UCSD-AML1 (cell line): ENCODE data around the gene RASGRF2.
"Not testable (repeated sequence)": the region's sequence is repeated elsewhere in the genome, so short reads cannot be mapped to it uniquely, and the experiment has no call there.

Source experiments
- DNase-seq: peaks from one replicate; lab custom pipeline; 2025; ENCODE audit not compliant: unreplicated experiment; lab: John Stamatoyannopoulos, UW

RASGRF2 gene

GRCh38 chr5:81067406-81067805, 107.2 kb downstream of the RASGRF2 start:
- no peak for DNase-seq

DNA sequence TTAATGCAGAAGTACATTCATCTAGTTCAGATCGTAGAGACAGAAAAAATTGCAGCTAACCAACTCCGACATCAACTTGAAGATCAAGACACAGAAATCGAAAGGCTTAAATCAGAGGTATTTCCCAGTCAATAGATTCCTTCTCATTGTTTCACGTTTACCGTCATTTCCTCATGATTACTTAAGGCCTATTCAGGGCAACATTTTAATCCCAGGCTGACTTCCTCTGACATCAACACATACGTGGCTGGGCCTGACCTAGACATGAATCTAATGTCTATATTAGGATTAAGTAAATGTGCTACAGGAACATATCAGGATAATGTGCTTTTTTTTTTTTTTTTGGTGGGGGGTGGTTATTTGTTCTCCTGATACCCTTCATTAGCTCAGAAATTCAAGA, 107.9 kb downstream of the RASGRF2 start:
- DNase-seq, result no peak

- no peak for DNase-seq
Measured at GRCh38 chr5:81068635-81069034, 108.5 kb downstream of the RASGRF2 start.

GRCh38 chr5:81069990-81070389, 109.8 kb downstream of the RASGRF2 start:
- no peak for DNase-seq

DNA sequence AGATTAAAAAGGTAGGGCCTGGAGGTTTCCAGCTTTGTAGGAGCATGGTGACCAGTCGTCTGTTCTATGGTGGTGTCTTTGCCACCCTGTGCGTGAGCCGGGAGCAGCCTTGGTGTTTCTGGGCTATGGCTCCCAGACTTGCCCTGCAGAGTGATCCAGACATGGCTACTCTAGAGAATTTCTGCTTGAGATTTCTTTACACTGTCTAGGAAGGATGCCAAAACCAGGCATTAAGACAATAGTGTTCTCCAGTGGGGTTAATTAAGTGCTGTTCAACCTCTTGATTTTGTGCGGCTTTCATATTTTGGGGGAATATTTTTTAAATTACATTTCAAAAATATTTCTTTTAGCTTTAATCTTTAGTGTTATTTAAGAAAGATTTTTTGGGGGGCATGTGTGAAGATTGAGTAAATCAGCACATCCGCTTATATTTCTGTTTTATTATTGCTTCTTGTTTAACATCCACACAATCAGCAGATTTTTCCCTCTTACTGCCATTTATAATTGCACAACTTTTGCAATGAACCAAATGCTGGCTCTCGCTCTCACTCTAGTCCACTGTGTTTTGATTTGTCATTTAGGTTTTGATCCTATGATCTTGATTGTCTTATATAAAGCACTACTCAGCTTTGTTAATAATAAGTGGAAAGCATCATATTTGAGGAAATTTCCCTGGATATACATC, 110.5 kb downstream of the RASGRF2 start:
- DNase-seq, result no peak

GRCh38 chr5:81075041-81075440, 114.9 kb downstream of the RASGRF2 start:
- DNase-seq, result no peak

DNA sequence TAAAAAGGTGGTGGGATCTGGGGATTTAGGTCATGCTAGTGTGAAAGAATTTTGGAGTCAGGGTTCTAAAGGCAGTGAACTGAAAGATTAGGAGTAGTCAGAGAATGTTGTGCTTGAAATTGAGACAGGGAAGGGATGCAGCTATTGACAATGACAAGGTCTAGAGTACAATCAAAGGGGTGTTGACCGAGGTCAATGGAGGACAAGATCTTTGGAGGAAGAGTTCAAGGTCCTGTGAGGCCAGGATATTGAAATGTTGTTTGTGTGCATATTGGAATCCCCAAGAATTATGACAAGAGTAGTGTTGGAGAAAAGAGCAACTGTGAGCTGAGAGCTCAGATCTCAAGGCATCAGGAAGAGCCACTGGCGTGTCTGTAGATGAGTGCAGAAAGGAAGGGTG, 116.9 kb downstream of the RASGRF2 start:
- no peak for DNase-seq

DNA sequence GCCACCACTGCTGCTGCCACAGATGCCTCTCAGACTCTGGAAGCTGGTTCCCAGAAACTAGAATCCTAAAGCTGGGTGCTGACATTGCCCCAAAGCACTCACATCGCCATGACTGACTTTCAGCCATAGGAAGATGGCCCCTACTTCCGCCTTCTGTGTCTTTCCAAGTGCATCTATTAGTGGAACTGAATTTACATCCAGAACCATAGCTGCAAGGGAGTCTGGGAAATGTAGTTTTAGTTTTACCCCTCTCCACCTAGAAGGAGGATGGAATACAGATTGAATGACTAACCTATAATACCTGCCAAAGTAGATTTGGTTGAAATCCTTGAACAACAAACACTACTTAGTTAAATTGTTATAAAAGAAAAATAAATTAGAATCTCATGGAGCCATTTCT, 118.8 kb downstream of the RASGRF2 start:
- DNase-seq, result no peak

DNA sequence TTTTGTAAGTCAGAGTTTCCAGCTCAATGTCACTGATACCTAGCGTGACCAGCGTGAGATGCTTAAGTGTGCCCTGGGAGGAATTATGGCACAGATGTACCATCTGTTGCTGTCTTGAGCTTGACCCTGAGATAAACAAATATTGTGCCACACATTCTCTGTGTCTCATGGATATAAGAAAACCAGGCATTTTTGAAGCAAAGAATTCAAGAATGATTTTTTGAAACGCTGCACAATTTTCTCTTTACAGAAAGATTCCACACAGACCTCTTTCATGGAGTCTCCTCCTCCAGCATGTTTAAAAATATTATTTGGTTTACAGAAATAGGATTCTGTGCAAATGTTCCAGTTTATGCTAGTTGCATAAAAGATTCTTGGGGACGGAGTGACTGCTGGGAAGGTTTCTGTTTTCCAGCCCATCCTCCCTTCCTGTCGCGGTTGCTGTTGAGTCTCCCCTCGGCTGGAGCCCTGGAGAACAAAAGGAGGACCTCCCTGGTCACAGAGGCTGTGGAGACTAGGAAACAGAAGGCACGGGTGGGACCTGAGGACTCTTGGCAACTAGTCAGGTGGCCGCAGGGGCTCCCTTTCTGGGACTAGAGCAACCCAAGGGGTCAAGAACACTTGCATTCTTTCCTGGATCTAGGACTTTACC, 120.8 kb downstream of the RASGRF2 start:
- no peak for DNase-seq

GRCh38 chr5:81081461-81081835, 121.3 kb downstream of the RASGRF2 start:
- DNase-seq, result no peak

DNA sequence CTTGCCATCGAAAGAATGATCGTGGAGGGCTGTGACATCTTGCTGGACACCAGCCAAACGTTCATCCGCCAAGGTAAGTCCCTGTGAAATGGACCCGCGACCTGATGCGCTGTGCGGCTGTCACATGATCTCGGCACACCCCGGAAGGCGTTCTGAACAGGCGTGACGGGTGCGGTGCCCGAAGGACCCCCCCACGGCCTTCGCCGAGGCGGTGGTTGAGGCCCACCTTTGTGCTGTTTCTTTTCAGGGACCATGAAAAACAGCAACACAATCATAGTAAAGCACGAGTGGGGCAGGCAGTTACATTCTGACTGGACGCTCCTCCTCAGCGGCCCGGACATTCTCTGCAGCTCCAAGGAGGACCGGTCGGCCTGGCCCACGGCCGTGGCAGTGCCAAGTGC, 126.7 kb downstream of the RASGRF2 start:
- DNase-seq, result no peak

DNA sequence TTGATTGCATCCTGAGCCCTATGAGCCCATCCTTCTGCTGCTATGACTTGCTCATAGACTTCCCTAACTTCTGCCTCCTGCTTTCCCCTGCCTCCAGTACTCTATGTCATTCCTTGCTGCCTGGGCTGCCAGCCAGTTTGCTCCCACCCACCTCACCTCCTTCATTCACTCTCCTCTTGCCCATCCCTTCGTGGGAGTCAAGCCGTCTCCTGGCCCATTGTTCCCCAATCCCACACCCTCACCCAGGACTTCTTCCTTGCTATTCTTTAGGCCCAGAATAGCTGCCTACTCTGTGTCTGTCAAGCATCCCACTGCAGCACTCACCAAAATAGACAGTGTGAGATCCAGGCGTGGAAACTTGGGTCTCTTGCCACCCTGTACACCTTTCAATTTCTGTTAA, 131.0 kb downstream of the RASGRF2 start:
- DNase-seq, result no peak

DNA sequence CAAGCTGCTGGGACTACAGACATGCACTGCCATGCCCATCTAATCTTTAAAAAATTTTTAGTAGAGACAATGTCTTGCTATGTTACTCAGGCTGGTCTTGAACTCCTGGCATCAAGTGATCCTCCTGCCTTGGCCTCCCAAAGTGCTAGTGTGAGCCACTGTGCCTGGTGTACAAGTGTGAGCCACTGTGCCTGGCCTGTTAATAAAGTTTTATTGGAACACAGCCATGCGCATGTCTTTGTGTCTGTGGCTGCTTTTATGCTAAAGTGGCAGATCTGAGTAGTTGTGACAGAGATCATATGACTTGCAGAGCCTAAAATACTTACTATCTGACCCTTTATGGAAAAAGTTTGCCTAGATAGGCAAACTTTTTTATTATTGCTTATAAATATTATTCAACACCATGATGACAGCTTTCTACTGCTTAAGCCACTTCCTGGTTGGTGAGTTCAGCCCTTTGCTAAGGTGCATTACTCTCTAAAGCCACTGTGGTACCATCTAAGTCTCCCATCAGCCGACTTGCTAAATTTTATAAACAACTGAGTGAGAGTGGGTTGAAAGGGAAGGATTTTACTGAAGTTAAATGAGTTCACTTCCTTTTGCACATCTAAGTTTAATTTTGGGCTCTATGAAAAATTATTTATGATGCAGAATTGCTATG, 133.5 kb downstream of the RASGRF2 start:
- no peak for DNase-seq

- no peak for DNase-seq
Measured at GRCh38 chr5:81095835-81096234, 135.7 kb downstream of the RASGRF2 start.

DNA sequence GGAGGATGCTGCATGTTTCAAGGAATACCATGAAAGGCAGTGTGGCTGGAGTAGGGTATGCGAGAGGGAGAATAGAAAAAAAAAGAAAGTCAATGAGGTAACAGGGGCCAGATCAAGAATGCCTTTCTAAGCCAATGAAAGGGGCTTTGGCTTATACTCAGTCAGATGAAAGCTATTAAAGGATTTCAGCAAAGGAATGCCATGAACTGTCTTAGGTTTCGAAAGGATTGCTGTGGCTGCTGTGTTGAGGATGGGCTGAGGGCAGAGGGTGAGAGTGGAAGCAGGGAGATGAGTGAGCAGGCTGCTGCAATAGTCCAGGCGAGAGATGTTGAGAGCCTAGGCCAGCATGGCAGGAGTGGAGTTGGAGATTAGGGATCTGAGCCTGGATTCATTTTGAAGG, 137.6 kb downstream of the RASGRF2 start:
- DNase-seq, result no peak

- DNase-seq, result no peak
Measured at GRCh38 chr5:81105261-81105877, 145.2 kb downstream of the RASGRF2 start.

DNA sequence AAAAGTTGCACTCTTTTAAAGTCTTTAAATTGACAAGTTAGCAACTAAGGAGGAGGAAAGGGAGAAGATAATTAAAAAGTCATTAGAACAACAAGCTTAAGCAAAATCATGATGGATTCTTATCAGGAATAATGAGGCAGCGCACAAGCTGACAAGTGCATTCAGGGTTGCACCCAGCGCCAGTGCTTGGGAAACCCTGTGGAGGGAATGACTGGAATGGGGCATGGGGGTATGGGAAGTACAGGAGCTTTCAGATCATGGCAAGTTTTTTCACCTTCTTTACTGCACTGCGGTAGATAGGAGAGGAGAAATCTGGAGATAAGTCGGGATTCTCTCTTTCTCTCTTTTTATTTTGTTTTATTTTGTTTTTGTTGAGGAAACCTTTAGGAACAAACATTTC, 155.1 kb downstream of the RASGRF2 start:
- no peak for DNase-seq

GRCh38 chr5:81117566-81117965, 157.4 kb downstream of the RASGRF2 start:
- no peak for DNase-seq

DNA sequence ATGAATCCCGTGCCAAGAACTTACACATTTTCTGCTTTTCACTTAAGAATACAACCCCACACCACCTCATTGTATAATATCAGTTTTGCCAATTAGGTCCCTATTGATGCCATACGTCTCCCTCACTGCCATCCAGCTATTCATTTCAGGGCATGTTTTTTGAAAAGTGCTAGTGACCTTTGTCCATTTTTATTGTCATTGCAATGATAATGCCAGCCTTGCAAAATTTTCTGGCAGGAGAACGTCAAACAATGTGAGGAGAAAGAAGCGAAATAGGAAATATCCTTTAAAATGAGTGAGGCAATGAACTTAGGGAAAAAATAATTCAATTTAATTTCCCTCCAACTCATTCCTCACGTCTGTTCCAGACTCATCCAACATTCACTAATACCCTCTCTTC, 161.1 kb downstream of the RASGRF2 start:
- DNase-seq, result no peak

- no peak for DNase-seq
Measured at GRCh38 chr5:81121836-81122630, 161.9 kb downstream of the RASGRF2 start.

DNA sequence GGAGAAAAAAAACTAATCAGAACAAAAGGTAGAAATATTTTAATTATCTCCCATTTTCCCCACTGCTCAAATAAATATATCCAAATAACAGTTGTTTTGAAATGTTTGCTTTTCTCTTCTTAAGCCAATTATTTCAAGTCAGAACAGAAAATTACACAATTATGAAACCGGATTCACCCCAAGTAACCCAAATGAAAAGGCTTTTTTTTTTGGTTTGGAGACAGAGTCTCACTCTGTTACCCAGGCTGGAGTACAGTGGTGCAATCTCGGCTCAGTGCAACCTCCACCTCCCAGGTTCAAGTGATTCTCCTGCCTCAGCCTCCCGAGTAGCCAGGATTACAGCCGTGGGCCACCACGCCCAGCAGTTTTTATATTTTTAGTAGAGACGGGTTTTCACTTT, 164.5 kb downstream of the RASGRF2 start:
- not testable (repeated sequence) for DNase-seq
